Adrenal gland (tissue), 5 donors: ENCODE results near the gene YWHAB.

Source experiments
- POLR2A ChIP-seq, 2 donors: fragments of 450-650 bp; IDR thresholded peaks; one replicate each; pipeline ENCODE4 v1.6.1; 2017; ENCODE audit warnings: antibody characterized with exemption in 2 of 2, mild to moderate bottlenecking in 2 of 2, moderate library complexity in 1 of 2
- TF ChIP-seq, protein P1 (sequence below), 6 experiments: fragments of 450-650 bp in 4 of 6; fragments of 200-600 bp in 2 of 6; sonication (generic) in 1 of 6; IDR thresholded peaks; 1 replicate in 5 of 6; 2 replicates in 1 of 6; pipeline versions ENCODE4 v1.5.1 to v1.8.0; 2016 to 2021; ENCODE audit warnings: antibody characterized with exemption in 6 of 6, mild to moderate bottlenecking in 2 of 6, moderate library complexity in 1 of 6
- donor health status: DM: no; HTN: no; CAD: no.

DNA sequence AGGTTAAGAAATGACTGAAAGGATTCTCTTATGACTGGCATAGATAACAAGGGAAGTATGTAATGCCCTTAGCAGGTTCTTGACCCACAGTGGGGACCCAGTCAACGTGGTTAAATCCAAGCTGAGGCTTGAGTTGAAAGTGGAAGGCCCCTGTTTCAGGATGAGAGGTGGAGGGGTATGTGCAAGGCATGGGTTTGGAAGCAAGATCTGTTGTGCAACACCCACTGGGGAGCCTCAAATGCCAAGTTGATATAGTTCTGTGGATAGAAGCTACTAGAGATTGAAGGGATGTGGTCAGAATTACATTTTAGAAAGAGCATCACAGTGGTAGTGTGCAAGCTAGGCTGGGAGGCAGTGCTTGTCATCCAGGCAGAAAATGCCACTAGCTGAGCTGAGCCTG, 29.4 kb downstream of the YWHAB start:
- TF ChIP-seq, protein P1, sequence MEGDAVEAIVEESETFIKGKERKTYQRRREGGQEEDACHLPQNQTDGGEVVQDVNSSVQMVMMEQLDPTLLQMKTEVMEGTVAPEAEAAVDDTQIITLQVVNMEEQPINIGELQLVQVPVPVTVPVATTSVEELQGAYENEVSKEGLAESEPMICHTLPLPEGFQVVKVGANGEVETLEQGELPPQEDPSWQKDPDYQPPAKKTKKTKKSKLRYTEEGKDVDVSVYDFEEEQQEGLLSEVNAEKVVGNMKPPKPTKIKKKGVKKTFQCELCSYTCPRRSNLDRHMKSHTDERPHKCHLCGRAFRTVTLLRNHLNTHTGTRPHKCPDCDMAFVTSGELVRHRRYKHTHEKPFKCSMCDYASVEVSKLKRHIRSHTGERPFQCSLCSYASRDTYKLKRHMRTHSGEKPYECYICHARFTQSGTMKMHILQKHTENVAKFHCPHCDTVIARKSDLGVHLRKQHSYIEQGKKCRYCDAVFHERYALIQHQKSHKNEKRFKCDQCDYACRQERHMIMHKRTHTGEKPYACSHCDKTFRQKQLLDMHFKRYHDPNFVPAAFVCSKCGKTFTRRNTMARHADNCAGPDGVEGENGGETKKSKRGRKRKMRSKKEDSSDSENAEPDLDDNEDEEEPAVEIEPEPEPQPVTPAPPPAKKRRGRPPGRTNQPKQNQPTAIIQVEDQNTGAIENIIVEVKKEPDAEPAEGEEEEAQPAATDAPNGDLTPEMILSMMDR (IDR thresholded peaks at IDR 0.05) = no peak
- no peak for TF ChIP-seq POLR2A (IDR thresholded peaks at IDR 0.05)
